ENCODE measurements around the gene CLSTN3. TPM values are rescaled to one million over a fixed set of nuclear protein-coding genes. Genes with fewer than 3 reads are reported as not detected.

Gene CLSTN3
- total RNA-seq, 1 donor: 7.6 TPM

GRCh38 chr12:7143564-7143963, 13.4 kb downstream of the CLSTN3 start:
- TF ChIP-seq CTCF (IDR thresholded peaks at IDR 0.05; ENCODE audit: extremely low read depth, low read depth, low read length): no peak
- H3K4me2 ChIP-seq (ENCODE audit: insufficient read depth, low read length): no peak overlapping the region
- H3K9me3 ChIP-seq (ENCODE audit: low read depth, low read length): no peaks in the 10 kb centered on the region
- peaks cover 3% of the 10 kb centered on the region for H3K4me1 ChIP-seq (ENCODE audit: insufficient read depth, low read length)
- H3K27ac ChIP-seq (ENCODE audit: low read depth, low read length): no peak overlapping the region
- no peak for DNase-seq (ENCODE audit: insufficient read length, low spot score, missing footprints)
- H3K27me3 ChIP-seq (ENCODE audit: insufficient read depth, low read length): no peaks in the 10 kb centered on the region
- H3K36me3 ChIP-seq (ENCODE audit: insufficient read depth, low read length): peaks cover 2% of the 10 kb centered on the region
- H3K79me2 ChIP-seq (ENCODE audit: insufficient read depth, low read length): no peaks in the 10 kb centered on the region
- H2AFZ ChIP-seq (ENCODE audit: low read length): no peak overlapping the region
- H3K4me3 ChIP-seq (ENCODE audit: insufficient read depth, low read length): no peak overlapping the region
- H4K20me1 ChIP-seq (ENCODE audit: insufficient read depth, low read length): no peaks in the 10 kb centered on the region

- Histone ChIP-seq H4K20me1 (ENCODE audit: insufficient read depth, low read length) (no peaks in the 10 kb centered on the region), H3K4me1 (ENCODE audit: insufficient read depth, low read length) (peaks cover 3% of the 10 kb centered on the region), H2AFZ (ENCODE audit: low read length) (peak overlapping the region; percentile 66), H3K9me3 (ENCODE audit: low read depth, low read length) (no peaks in the 10 kb centered on the region), H3K27ac (ENCODE audit: low read depth, low read length) (no peak overlapping the region), H3K4me3 (ENCODE audit: insufficient read depth, low read length) (no peak overlapping the region), H3K79me2 (ENCODE audit: insufficient read depth, low read length) (no peaks in the 10 kb centered on the region), H3K36me3 (ENCODE audit: insufficient read depth, low read length) (peaks cover 9% of the 10 kb centered on the region), H3K27me3 (ENCODE audit: insufficient read depth, low read length) (no peaks in the 10 kb centered on the region), H3K4me2 (ENCODE audit: insufficient read depth, low read length) (peak overlapping the region; percentile 38)
- DNase-seq (ENCODE audit: insufficient read length, low spot score, missing footprints): peak; percentile 86
- TF ChIP-seq CTCF (IDR thresholded peaks at IDR 0.05; ENCODE audit: extremely low read depth, low read depth, low read length): peak; percentile 68
These were observed 14.4 kb downstream of the CLSTN3 start for GRCh38 chr12:7144414-7145120.

GRCh38 chr12:7145671-7146070, 15.5 kb downstream of the CLSTN3 start:
- Histone ChIP-seq H3K4me3 (ENCODE audit: insufficient read depth, low read length) (no peak overlapping the region), H4K20me1 (ENCODE audit: insufficient read depth, low read length) (no peaks in the 10 kb centered on the region), H3K4me1 (ENCODE audit: insufficient read depth, low read length) (peaks cover 3% of the 10 kb centered on the region), H3K27ac (ENCODE audit: low read depth, low read length) (no peak overlapping the region), H3K9me3 (ENCODE audit: low read depth, low read length) (no peaks in the 10 kb centered on the region), H3K36me3 (ENCODE audit: insufficient read depth, low read length) (peaks cover 9% of the 10 kb centered on the region), H3K4me2 (ENCODE audit: insufficient read depth, low read length) (no peak overlapping the region), H3K79me2 (ENCODE audit: insufficient read depth, low read length) (no peaks in the 10 kb centered on the region), H2AFZ (ENCODE audit: low read length) (no peak overlapping the region), H3K27me3 (ENCODE audit: insufficient read depth, low read length) (no peaks in the 10 kb centered on the region)
- TF ChIP-seq CTCF (IDR thresholded peaks at IDR 0.05; ENCODE audit: extremely low read depth, low read depth, low read length): no peak
- peak; percentile 39 for DNase-seq (ENCODE audit: insufficient read length, low spot score, missing footprints)

GRCh38 chr12:7146228-7146627, 16.1 kb downstream of the CLSTN3 start:
- no peak for DNase-seq (ENCODE audit: insufficient read length, low spot score, missing footprints)
- H3K27me3 ChIP-seq (ENCODE audit: insufficient read depth, low read length): no peaks in the 10 kb centered on the region
- H3K27ac ChIP-seq (ENCODE audit: low read depth, low read length): no peak overlapping the region
- no peaks in the 10 kb centered on the region for H3K79me2 ChIP-seq (ENCODE audit: insufficient read depth, low read length)
- no peak overlapping the region for H3K4me3 ChIP-seq (ENCODE audit: insufficient read depth, low read length)
- no peak overlapping the region for H2AFZ ChIP-seq (ENCODE audit: low read length)
- no peaks in the 10 kb centered on the region for H3K9me3 ChIP-seq (ENCODE audit: low read depth, low read length)
- no peak for TF ChIP-seq CTCF (IDR thresholded peaks at IDR 0.05; ENCODE audit: extremely low read depth, low read depth, low read length)
- H3K4me1 ChIP-seq (ENCODE audit: insufficient read depth, low read length): peaks cover 3% of the 10 kb centered on the region
- H3K4me2 ChIP-seq (ENCODE audit: insufficient read depth, low read length): no peak overlapping the region
- peaks cover 9% of the 10 kb centered on the region for H3K36me3 ChIP-seq (ENCODE audit: insufficient read depth, low read length)
- H4K20me1 ChIP-seq (ENCODE audit: insufficient read depth, low read length): no peaks in the 10 kb centered on the region

Measured in osteoblast (primary cell).